NT2/D1 (cell line): ENCODE results near the gene FGF10.

Experiments used
- SUZ12 ChIP-seq: IDR thresholded peaks from 2 replicates; pipeline ENCODE4 v1.6.1; 2011; ENCODE audit not compliant: insufficient read length, insufficient read depth; ENCODE audit errors: extremely low read depth
- YY1 ChIP-seq: IDR thresholded peaks from 2 replicates; pipeline ENCODE4 v1.6.1; 2011; ENCODE audit not compliant: insufficient read length, insufficient read depth
- ZNF274 ChIP-seq: IDR thresholded peaks from 2 replicates; pipeline ENCODE4 v1.6.1; 2011; ENCODE audit warnings: mild to moderate bottlenecking, low read depth, low read length

DNA sequence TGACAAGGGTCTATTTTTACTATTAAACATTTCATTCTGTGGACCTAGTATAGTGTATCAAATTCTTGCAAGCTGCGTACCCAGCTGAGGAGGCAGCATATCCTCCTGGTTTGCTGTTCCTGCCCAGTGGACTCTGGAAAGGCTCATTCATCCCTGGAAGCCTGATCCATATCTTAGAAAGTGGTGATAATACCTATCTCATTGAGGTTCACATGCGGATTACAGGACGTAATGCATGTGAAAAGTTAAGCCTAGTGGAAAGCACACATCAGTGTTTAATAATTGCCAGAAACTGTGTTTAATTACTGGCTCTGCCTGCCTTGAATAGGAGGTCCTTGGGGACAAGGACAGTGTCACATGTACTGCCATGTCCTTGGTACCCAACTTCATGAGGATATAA is 132.0 kb downstream of the FGF10 start:
- TF ChIP-seq YY1 (no peak), ZNF274 (no peak), SUZ12 (no peak)
